GM12878 (cell line): ENCODE measurements around the gene ZNF837. TPM values are rescaled to one million over a fixed set of nuclear protein-coding genes. Genes with fewer than 3 reads are reported as not detected.

Experiments
- BMI1 ChIP-seq: fragments of 450-650 bp; IDR thresholded peaks from 2 replicates; pipeline ENCODE4 v1.6.1; 2016; ENCODE audit warnings: mild to moderate bottlenecking, moderate library complexity, borderline replicate concordance
- DPF2 ChIP-seq: fragments of 450-650 bp; IDR thresholded peaks from 2 replicates; pipeline ENCODE4 v1.6.1; 2017; ENCODE audit warnings: mild to moderate bottlenecking
- E2F4 ChIP-seq: IDR thresholded peaks from 2 replicates; pipeline ENCODE4 v1.6.1; 2012; ENCODE audit warnings: low read depth, low read length, improper control_type of control experiment
- EGR1 ChIP-seq, 2 experiments: IDR thresholded peaks; 1 replicate in 1 of 2; 2 replicates in 1 of 2; pipeline ENCODE4 v1.6.1; 2011 to 2012; ENCODE audit warnings: low read depth in 2 of 2, low read length in 2 of 2, borderline replicate concordance in 1 of 2, mild to moderate bottlenecking in 1 of 2, moderate library complexity in 1 of 2
- ETV6 ChIP-seq, 2 experiments: fragments of 450-650 bp in 1 of 2; IDR thresholded peaks in 1 of 2; conservative IDR thresholded peaks in 1 of 2; 2 replicates each; pipeline ENCODE4 v1.6.1; 2014; ENCODE audit warnings: antibody characterized with exemption in 1 of 2, borderline replicate concordance in 1 of 2, low read depth in 1 of 2, mild to moderate bottlenecking in 1 of 2, moderate library complexity in 1 of 2
- HDAC2 ChIP-seq: fragments of 200-600 bp; sonication (generic); IDR thresholded peaks from 2 replicates; pipeline ENCODE4 v1.6.1; 2017
- JUND ChIP-seq: IDR thresholded peaks from 2 replicates; pipeline ENCODE4 v1.6.1; 2012; ENCODE audit warnings: low read depth, mild to moderate bottlenecking, low read length, improper control_type of control experiment, moderate library complexity
- LARP7 ChIP-seq: fragments of 450-650 bp; IDR thresholded peaks from 2 replicates; pipeline ENCODE4 v1.6.1; 2017; ENCODE audit warnings: mild to moderate bottlenecking
- MTA2 ChIP-seq: fragments of 450-650 bp; IDR thresholded peaks from 2 replicates; pipeline ENCODE4 v1.6.1; 2016; ENCODE audit warnings: low read depth, mild to moderate bottlenecking, moderate library complexity
- MYC ChIP-seq: IDR thresholded peaks from 2 replicates; pipeline ENCODE4 v1.6.1; 2011; ENCODE audit warnings: mild to moderate bottlenecking, low read length, moderate library complexity, inconsistent platforms; ENCODE audit not compliant: insufficient read depth, insufficient replicate concordance, insufficient read length, severe bottlenecking
- NBN ChIP-seq: fragments of 450-650 bp; IDR thresholded peaks from 2 replicates; pipeline ENCODE4 v1.6.1; 2016
- RBBP5 ChIP-seq: fragments of 200-600 bp; sonication (generic); conservative IDR thresholded peaks from 2 replicates; pipeline ENCODE4 v1.6.1; 2016
- SIN3A ChIP-seq: IDR thresholded peaks from 2 replicates; pipeline ENCODE4 v1.6.1; 2012; ENCODE audit warnings: low read depth, low read length, improper control_type of control experiment
- SP1 ChIP-seq: IDR thresholded peaks from one replicate; pipeline ENCODE4 v1.6.1; 2011; ENCODE audit warnings: low read depth, low read length
- SREBF2 ChIP-seq: IDR thresholded peaks from 2 replicates; pipeline ENCODE4 v1.6.1; 2012; ENCODE audit warnings: mild to moderate bottlenecking, low read length
- TARDBP ChIP-seq: IDR thresholded peaks from 2 replicates; pipeline ENCODE4 v1.6.1; 2016; ENCODE audit warnings: borderline replicate concordance
- TBL1XR1 ChIP-seq: IDR thresholded peaks from 2 replicates; pipeline ENCODE4 v1.6.1; 2012; ENCODE audit warnings: low read depth, low read length, improper control_type of control experiment
- ZBTB4 ChIP-seq: fragments of 450-650 bp; formaldehyde crosslinking; IDR thresholded peaks from 2 replicates; pipeline ENCODE4 v1.4.0; 2022; ENCODE audit warnings: mild to moderate bottlenecking, moderate library complexity
- ZNF207 ChIP-seq: fragments of 450-650 bp; IDR thresholded peaks from 2 replicates; pipeline ENCODE4 v1.6.1; 2014; ENCODE audit warnings: antibody characterized with exemption, mild to moderate bottlenecking, borderline replicate concordance
- polyA plus RNA-seq, 11 experiments: library from polyadenylated mRNA; depleted of rRNA in 4 of 11; unstranded in 6 of 11; stranded (reverse) in 5 of 11; fragments of >200 nt; fragmentation: Nextera tagmentation in 4 of 11; fragmentation: Illumina TruSeq in 1 of 11; extraction: Ambion mirVana in 4 of 11; extraction: Trizol in 1 of 11; gene quantifications; 1 replicate in 1 of 11; 2 replicates in 10 of 11; pipeline versions ENCODE4 v1.2.1 to v1.2.3, GENCODE V29; 2011 to 2016; ENCODE audit warnings: inconsistent platforms in 2 of 11, missing spikeins in 2 of 11, low read depth in 1 of 11
- total RNA-seq, 4 experiments: library from RNA; depleted of rRNA in 3 of 4; stranded (reverse); fragments of >200 nt in 3 of 4; fragmentation: Illumina TruSeq in 1 of 4; extraction: Trizol in 1 of 4; gene quantifications; 2 replicates each; pipeline versions ENCODE4 v1.2.1 to v1.2.3, GENCODE V29; 2013 to 2021
- TF ChIP-seq, protein P1 (sequence below), 3 experiments: IDR thresholded peaks in 2 of 3; conservative IDR thresholded peaks in 1 of 3; 2 replicates each; pipeline ENCODE4 v1.5.1; 2011; ENCODE audit warnings: low read depth in 3 of 3, low read length in 3 of 3, mild to moderate bottlenecking in 3 of 3, control low read depth in 2 of 3, moderate library complexity in 2 of 3, inconsistent platforms in 1 of 3, mixed read lengths in 1 of 3; ENCODE audit not compliant: control insufficient read depth in 2 of 3, insufficient read depth in 1 of 3; ENCODE audit errors: extremely low read depth in 1 of 3
- TF ChIP-seq, protein P2 (sequence below): fragments of 450-650 bp; IDR thresholded peaks from 2 replicates; pipeline ENCODE4 v1.6.1; 2017; ENCODE audit warnings: mild to moderate bottlenecking, low read depth, inconsistent platforms; ENCODE audit not compliant: poor library complexity, severe bottlenecking

ZNF837 gene
- total and polyA plus RNA-seq, 10 of the 15 experiments (the other 5 are each of a cell fraction or from before 2014, with no cell fraction given): 0.07 to 2.9 (median 2.0) TPM; not detected in 2

GRCh38 chr19:58362272-58362994 is 18.4 kb downstream of the ZNF837 start, which contains the start of gene ZNF497 (continued):
- peak in 1 of 2 experiments; percentile 59; a peak in 2 of 3 replicates for TF ChIP-seq EGR1 (IDR thresholded peaks at IDR 0.05; ENCODE audit: borderline replicate concordance in 1 of 2, low read depth in 2 of 2, low read length in 2 of 2)
- no peak for TF ChIP-seq HDAC2
- TF ChIP-seq MYC: peak; percentile 81
- peak; percentile 100 for TF ChIP-seq BMI1
- TF ChIP-seq SREBF2: 0 out of 2 replicates have a peak, but pooled peaks have one; percentile 18
- TF ChIP-seq RBBP5: no peak
- TF ChIP-seq NBN: peak; percentile 89; the same call in 1 of the 2 replicates
- peak; percentile 100 for TF ChIP-seq SIN3A
- no peak for TF ChIP-seq MTA2
- TF ChIP-seq, protein P1, sequence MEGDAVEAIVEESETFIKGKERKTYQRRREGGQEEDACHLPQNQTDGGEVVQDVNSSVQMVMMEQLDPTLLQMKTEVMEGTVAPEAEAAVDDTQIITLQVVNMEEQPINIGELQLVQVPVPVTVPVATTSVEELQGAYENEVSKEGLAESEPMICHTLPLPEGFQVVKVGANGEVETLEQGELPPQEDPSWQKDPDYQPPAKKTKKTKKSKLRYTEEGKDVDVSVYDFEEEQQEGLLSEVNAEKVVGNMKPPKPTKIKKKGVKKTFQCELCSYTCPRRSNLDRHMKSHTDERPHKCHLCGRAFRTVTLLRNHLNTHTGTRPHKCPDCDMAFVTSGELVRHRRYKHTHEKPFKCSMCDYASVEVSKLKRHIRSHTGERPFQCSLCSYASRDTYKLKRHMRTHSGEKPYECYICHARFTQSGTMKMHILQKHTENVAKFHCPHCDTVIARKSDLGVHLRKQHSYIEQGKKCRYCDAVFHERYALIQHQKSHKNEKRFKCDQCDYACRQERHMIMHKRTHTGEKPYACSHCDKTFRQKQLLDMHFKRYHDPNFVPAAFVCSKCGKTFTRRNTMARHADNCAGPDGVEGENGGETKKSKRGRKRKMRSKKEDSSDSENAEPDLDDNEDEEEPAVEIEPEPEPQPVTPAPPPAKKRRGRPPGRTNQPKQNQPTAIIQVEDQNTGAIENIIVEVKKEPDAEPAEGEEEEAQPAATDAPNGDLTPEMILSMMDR (IDR thresholded peaks at IDR 0.05 in 2 of 3, conservative IDR thresholded peaks at IDR 0.05 in 1 of 3; ENCODE audit: control insufficient read depth in 2 of 3, extremely low read depth in 1 of 3, insufficient read depth in 1 of 3, low read depth in 3 of 3, low read length in 3 of 3): peak in 2 of 3 experiments; percentile 5 to 6; a peak in 2 of 6 replicates
- peak; percentile 46 for TF ChIP-seq TBL1XR1
- no peak for TF ChIP-seq DPF2
- TF ChIP-seq LARP7: peak; percentile 96
- 0 out of 2 replicates have a peak, but pooled peaks have one; percentile 14 for TF ChIP-seq E2F4
- peak; percentile 38 for TF ChIP-seq SP1
- TF ChIP-seq ZNF207: peak; percentile 53; the same call in 1 of the 2 replicates
- TF ChIP-seq ZBTB4: no peak
- no peak for TF ChIP-seq JUND
- TF ChIP-seq, protein P2, sequence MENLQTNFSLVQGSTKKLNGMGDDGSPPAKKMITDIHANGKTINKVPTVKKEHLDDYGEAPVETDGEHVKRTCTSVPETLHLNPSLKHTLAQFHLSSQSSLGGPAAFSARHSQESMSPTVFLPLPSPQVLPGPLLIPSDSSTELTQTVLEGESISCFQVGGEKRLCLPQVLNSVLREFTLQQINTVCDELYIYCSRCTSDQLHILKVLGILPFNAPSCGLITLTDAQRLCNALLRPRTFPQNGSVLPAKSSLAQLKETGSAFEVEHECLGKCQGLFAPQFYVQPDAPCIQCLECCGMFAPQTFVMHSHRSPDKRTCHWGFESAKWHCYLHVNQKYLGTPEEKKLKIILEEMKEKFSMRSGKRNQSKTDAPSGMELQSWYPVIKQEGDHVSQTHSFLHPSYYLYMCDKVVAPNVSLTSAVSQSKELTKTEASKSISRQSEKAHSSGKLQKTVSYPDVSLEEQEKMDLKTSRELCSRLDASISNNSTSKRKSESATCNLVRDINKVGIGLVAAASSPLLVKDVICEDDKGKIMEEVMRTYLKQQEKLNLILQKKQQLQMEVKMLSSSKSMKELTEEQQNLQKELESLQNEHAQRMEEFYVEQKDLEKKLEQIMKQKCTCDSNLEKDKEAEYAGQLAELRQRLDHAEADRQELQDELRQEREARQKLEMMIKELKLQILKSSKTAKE: no peak
- TF ChIP-seq TARDBP: no peak
- TF ChIP-seq ETV6 (conservative IDR thresholded peaks at IDR 0.05 in 1 of 2, IDR thresholded peaks at IDR 0.05 in 1 of 2; ENCODE audit: borderline replicate concordance in 1 of 2, low read depth in 1 of 2): no peak
